HUDEP-2 (cell line): ENCODE results near the gene SETD3.
"Not testable (repeated sequence)": the region's sequence is repeated elsewhere in the genome, so short reads cannot be mapped to it uniquely, and the experiment has no call there.

Source experiments
- DNase-seq, 76 experiments: peaks; one replicate each; lab custom pipeline; 2025; ENCODE audit not compliant: unreplicated experiment in 76 of 76; lab: John Stamatoyannopoulos, UW

Gene SETD3

DNA sequence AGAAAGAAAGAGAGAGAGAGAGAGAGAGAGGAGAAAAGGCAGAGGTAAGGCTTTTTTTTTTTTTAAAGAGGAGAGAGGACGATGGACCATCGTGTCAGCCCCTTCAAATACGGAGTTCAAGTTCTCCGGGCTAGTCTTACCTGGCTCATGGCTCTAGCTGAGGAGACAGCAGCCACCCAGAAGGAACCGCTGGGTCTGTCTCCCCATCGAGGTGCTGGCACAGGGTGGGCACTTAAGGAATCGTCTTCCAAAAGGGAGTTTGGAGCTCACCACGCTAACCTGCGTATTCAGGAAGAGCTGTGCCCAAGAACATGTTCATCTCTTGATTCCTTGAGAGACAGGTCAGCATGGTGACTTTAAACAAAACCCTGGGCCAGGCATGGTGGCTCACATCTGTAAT, 102.7 kb downstream of the SETD3 start:
- DNase-seq = no peak

DNA sequence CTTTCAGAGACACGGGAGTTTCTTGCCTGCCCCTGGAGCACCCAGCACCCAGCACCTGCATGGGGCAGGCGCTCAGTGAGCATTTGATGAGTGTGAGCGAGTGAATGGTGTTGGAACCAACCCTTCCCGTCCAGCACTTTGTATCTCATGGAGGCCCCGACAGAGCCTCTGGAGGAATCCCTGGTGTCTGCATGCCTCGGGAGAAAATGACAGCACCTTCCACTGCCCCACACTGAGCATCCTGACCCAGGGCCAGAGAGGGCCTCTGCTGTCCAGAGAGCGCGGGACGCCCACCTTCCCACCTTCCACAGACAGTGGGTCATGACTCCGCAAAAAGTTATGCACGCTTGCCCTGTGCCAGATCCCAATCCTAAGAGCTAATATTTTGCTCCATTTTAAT, 105.7 kb downstream of the SETD3 start:
- DNase-seq = no peak

DNA sequence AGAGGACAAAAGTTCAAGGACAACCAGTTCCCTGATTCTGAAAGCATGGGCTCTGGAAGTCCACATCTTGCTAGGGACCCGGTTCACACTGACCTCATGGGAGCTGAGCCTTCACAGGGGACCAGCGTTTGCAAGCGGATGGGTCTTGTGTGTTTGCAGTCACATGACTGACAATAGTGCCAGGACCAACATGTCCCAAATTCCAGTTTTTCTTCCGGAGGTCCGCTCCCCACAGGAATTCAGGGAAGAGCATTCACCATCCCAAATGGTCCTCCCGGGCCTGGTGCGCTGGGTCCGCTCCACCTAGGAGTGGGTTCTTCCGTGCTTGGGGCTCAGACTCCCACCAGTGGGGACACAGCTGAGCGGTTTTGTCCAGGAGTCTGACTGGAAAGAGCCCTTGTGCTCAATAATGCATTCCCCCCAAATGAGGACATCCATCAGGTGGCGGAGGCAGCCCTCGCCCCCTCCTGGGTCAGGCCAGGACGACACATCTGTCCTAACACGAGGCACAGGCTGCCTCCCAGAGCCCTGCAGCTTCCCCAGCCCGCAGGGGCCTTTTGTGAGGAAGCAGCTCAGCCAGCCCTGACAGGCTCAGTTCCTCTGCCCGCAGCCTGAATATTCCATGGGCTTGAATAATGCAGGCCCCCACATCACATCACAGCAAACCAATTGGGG, 116.9 kb downstream of the SETD3 start:
- DNase-seq = no peak

DNA sequence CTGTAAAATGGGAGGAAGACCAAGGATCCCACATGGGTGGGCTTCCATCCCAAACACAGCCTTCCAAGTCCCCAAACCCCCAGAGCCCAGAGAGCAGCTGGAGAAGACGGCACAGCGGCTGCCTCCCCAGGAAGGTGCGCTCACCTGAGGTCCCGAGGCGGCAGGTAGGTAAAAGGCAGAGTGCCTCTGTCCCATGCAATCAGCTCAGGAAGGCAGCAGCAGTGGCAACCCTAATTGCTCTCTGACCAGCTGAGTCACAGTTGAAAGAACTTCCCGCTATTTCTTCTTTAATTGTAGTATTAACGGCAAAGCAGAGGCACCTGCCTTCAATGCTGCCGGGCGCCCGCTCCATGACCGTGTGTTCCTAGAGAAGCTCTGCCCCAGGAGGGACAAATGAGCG, 117.6 kb downstream of the SETD3 start:
- no peak for DNase-seq

DNA sequence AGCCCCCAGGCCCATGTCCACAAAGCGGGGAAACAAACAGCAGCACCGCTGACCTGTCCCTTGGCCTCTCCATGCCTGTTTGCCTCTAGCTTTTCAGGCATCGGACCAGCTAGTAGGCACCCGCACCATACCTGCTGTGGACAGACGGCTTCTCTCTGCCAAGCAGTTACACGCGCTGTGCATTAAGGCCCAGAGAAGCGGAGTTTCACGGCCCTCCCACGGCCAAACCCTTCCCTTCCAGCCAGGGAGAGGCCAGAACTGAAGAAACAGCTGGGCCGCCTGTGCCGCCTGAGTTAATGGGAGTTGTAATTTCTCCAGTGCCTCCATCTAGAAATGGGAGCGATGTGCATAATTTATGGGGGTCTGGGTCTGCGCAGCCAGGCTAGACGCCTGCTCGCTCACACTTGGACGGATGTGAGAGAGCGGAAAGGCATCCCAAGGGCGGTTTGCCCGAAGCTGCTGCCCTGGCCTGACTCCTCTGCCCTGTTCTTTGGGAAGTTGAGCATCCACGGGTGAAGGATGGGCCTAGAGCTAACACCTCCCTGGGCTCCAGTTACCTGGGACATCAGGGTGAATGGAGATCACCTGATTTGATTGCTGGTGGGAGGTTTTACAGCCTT, 119.0 kb downstream of the SETD3 start:
- DNase-seq = no peak

DNA sequence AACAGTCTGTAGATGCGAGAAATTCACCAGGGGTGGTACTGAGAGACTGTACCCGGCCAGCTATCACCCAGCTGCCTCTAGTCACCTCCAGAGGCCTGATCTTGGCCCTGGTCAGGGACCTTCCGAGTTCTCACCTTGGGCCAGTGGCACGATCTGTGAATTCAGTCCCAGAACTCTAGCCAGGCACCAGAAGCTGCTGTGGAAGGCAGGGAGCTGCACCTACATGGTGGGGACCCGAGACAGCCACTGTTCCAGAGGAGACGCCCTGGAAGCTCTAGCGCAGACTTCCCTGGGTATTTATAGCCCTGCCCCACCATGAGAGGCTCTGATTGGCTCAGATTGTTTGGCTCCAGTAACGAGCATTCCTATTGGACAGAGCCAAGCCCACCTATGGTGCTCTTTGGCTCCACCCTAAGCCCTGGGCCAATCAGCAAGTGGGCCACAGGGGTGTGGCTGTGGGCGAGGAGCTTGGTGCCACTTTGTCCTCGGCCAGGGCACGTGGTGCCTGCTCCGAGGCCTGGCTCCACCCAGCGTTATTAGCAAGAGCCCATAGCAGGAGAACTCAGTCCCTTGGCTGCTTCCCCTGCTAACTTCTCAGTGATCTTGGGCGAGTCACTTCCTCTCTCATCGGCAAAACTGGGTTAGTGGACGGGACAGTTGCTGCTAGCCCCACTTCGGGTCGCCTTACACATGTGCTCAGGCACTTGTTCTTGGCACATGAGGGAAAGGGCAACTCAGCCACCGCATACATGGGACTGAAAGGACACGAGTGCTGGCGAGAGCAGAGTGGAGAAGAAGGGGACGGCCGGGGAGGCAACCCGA, 119.7 kb downstream of the SETD3 start:
- DNase-seq = peak in 5 of 76 experiments; percentile 2 to 37 (median 9)

DNA sequence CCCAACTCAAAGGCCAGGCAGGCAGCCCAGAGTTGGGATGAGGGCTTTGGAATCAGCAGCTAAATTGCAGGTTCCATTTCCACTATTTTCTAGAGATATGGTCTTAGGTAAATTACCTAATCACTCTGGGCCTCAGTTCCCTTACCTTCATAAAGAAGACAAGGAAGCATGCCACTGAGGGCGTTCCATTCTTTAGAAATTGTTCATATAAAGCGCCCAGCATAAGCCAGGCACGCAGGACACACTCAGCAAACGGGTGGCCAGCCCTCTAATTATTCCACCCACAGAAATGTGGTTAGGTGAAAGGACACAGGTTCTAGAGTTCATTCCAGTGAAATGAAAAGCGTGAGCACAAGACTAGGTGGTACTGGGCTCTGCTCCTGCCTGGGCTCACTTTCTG, 120.8 kb downstream of the SETD3 start:
- DNase-seq = no peak

DNA sequence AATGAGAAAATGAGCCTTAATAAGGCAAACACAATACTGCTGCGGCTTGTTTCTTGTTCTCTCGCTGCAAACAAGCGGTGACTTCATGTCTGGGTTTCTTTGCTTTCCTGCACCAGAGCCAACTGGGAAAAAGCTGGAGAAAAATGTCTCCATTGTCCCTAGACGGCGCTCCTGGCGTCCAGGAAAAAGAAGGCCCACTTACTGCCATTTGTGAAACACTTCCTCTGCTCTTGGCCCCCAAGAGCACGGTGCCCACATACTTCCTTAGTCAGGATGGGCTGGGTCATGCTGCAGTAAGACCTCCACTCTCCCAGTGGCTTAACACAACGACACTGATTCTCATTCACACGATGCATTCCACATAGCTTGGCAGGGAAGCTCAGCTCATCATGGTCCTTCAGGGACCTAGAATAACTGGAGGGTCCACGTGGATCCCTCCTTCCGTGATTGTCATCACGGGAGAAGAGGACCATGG, 122.7 kb downstream of the SETD3 start:
- DNase-seq = no peak

DNA sequence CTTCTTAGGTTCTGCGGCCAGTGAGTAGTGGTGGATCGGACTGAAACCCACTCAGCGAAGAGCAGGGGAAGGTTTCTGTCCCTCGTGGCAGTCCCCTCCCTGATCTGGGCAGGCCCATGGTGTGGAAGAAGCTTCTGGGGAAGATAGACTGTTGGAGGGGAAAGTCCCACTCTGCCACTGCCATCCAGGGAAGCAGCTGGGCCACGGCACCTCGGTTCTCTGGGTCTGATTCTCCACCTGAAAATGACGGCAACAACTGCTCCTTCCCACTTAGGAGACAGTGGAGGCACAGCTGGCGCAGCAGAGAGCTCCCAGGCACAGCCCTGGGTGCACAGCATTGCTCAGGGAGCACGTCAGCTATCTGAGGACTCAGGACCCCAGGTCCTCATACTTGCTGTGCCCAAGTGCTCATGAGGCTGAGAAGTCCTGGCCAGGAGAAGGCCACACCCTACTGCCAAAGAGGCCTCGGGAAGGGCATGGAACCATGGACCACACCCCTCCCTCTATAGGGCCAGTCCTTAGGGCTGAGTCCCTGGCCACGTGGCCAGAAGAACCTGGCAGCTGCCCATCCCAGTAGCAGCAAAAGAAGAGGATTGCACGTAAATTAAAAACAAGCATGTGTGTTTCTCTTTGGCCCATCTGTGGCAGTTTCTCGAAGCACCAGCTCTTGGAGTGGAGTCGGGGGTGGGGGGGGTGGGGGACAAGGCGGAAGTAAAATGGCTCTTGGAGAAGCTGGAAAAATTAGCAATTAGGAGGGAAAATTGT, 123.3 kb downstream of the SETD3 start:
- no peak for DNase-seq

DNA sequence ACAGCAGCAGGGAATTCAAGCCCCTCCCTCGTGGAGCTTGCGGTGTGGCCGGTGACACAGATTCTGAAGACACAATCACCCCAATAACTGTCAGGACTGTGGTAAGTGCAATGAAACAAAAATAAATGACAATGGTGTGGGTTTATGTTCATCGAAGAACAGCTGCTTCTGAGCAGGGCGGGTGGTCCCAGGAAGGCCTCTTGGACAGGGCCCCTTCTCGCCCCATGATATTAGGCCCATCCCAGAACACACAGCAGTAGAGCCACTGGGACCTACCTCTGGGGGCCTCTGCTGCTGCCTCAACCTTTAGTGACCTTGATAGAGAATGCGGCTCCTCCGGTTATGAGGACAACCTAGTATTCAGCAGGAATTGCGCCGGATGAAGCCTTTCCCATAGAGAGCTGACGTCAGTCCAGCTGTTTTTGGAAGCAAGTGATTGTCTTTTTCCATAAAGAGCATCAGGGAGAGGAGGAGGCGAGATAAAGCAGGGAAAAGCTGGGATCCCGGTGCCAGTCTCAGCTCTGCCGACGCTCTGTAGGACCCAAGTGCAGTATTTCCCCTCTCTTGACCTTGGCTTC, 124.5 kb downstream of the SETD3 start:
- DNase-seq = no peak

DNA sequence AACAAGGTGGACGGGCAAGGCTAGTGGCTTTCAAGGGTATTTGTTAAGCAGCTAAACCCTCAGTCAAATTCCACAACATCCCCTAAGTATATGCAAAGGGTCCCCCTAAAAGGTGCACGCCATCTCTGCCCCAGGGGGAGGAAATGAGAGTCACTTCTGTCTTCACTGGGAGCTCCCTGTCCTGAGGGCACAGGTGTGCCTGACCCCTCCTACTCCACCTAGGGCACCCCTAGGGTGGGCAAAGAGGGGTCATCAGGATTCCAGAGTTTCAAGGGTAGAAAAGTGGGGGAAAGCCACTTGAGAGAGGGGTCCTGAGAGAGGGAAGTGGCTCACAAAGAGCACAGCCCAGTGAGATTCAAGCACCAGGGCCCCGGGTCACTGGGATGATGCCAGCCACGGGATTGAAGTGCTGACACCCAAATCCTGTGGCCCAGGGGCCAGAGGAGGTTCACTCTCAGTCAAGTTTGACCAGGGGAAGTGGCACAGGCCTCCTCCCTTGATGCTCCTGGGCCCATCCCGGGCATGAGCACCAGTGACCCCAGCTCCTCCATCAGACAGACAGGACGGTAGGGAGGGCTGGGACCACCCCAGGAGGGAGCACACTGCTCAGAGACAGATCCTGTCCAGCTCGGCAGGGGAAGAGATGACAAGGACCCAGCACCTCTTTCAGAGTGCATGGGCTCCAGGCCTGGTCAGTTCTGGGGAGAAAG, 126.3 kb downstream of the SETD3 start:
- DNase-seq = no peak

DNA sequence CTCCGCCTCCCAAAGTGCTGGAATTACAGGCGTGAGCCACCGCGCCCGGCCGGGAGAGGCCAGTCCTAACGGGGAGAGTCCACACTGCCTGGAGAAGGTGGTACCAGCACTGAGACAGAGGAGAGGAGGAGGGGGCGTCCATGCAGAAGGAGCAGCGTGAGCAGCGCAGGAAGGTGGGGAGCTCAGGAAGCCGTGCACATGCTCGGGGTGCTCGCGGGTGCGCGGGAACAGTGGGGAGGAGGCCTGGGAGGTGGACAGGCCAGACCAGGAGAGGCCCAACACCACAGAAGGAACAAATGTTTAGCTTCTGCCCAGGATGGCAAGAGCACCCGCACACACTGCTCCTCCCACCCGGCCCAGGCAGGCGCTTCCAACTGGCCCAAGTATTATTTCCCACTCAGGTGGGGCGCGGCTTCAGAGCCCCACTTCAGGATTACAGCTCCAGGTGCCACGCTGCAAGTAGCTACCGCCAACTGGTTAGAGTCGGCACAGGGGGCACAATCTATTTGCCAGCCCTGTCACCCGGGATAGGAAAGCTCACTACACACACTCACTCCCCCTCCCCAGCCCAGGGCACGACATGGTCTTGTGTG, 127.9 kb downstream of the SETD3 start:
- no peak for DNase-seq

DNA sequence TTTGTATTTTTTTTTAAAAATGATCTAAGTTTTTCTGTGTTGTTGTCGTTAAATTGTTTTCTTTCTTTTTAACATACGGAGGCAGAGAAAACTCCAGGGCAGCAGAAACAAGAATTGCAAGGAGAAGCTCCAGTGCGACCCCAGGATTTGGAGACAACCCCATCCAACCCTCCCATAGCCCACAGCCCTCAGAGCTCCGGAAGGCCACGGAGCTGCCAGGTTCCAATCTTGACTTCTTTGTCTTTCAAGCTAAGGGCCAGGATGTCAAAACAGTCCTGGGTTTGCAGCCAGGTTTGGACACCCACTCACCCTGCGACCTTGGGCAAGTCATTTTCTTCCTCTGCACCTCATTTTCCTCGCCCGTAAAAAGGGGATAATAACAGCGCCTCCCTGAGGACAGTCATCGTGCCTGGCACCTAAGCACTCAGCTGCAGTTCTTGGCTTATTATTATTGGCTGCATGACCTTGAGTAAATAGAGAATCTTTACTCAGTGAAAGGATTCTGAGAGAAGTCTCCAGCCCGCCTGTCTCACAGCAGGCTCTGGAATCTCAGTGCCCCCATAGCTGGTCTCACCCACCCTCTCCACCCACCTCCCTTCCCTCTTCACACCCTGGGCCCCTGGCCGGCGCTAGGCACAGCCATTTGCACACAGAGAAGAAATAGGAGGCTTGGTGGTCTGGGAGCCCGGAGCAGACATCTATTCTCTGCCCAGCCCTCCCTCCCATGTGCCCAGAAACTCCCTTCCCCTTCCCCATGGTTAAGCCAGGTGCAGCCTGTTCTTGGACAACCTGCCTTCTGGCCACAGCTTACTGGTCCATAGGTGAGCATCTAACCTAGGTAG, 129.3 kb downstream of the SETD3 start:
- DNase-seq = no peak

DNA sequence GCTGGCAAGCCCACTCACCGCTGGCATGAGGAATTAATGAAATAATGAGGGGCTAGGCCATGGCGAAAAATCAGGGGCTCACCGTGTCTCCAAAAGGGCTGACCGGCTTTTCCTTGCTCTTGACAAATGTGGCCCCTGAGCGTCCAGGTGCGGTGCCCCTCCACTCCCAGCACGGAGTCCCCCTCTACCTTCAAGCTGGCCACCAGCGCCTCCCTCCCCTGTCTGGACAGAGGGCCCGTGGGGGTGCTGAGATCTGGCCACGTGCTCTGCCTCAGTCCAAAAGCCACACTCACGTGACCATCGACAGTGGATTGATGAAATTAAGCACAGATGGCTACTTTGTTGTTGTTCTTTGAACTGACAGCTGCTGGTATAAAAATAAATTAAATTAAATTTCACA, 129.9 kb downstream of the SETD3 start:
- DNase-seq = no peak

DNA sequence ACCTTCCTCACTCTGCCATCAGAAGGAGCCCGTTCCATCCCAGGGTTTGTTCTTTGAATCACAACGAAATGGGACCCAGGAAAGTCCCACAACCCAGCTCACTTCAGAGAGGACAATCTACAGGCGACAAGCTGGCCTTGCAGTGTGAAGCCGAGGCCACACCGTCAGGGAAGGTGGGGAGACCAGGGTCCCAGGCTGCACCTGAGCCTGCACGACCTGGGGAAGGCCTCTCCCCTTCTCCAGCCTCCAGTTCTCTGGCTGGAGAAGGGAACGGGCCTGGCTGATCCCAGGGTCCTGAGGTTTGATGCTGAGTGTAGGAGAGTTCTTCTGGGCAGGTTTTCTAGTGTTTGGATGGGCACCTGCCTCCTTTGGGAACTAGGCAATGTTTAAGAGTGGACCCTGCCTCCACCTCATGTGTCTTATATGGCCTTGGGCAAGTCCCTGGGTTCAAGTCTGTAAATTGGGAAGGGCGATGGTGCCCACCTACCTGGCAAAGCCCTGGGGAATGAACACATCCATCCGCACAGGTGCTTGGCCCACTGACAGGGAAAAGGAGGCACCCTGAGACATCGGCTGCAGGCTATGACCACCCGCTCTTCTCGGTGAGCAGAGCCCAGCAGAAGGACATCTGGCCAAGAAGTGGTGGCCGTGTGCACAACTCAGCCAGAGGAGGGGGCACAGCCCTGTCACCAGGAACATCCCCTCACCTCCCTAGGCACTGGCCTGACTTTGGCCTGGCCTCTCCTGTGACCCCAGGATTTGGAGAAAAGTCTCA, 130.8 kb downstream of the SETD3 start:
- no peak for DNase-seq

DNA sequence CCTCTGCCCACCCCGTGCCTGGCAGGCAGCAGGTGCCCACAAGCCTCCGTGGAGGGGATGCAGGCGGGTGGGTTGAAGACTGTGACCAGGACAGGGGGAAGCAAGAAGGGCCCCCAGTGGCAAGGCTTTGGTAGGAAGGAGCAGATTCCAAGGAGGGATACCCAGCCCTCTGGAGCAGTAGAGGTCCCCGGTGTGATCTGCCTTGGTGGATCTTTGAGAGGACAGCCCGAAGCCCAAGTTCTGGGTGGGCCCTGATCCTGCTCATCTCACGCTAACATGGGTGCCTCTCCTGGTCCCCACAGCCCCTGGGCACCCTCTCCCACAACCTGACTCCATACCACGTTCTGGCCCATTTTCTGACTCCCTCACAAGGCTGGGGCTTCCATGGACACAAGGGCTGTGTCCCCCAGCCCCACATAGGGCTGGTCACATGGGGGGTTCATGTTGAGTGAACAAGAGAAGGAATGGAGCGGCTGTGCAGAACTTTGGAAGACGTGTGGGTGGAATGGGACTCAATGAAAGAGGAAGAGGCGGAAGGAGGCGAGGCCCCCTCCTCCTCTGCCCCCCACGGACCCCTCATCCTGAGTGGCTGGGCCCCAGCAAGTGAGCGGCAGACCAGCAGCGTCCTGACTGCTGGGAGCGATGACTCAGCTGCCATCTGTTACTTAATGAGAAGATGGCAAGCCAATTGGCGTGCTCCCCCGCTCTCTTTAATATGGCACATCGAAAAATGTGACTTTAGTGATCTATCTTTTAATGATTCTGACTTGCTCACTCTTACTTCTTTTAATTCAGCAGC, 131.6 kb downstream of the SETD3 start:
- no peak for DNase-seq

DNA sequence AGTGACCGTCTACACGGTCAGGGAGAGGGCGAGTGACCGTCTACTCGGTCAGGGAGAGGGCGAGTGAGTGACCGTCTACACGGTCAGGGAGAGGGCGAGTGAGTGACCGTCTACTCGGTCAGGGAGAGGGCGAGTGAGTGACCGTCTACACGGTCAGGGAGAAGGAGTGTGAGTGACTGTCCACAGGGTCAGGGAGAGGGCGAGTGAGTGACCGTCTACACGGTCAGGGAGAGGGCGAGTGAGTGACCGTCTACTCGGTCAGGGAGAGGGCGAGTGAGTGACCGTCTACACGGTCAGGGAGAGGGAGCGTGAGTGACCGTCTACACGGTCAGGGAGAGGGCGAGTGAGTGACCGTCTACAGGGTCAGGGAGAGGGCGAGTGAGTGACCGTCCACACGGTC, 132.4 kb downstream of the SETD3 start:
- not testable (repeated sequence) for DNase-seq
